ENCODE data around the gene CSNK1G3. TPM values are rescaled to one million over a fixed set of nuclear protein-coding genes. Genes with fewer than 3 reads are reported as not detected.

CSNK1G3 gene
- total RNA-seq, 2 donors from 2014 or later, result 56.2 to 58.5 TPM

GRCh38 chr5:123520677-123521247 is 8.8 kb downstream of the CSNK1G3 start:
- no peaks in the 10 kb centered on the region for H3K27me3 Mint-ChIP-seq (ENCODE audit: low read depth)
- no peak overlapping the region for H3K27ac Mint-ChIP-seq
- no peak for ATAC-seq (replicated peaks in 1 of 2)
- H3K36me3 Mint-ChIP-seq (ENCODE audit: insufficient read depth in 2 of 2), result peaks cover 0 to 3% of the 10 kb centered on the region in 2 donors
- H3K4me1 Mint-ChIP-seq (ENCODE audit: low read depth), result peaks cover 60% of the 10 kb centered on the region
- H3K4me3 Mint-ChIP-seq, result no peak overlapping the region
- no peak for DNase-seq
- H3K9me3 Mint-ChIP-seq, result no peaks in the 10 kb centered on the region

- Mint-ChIP-seq H3K9me3 (no peaks in the 10 kb centered on the region), H3K36me3 (ENCODE audit: insufficient read depth in 2 of 2) (no peaks in the 10 kb centered on the region), H3K27ac (no peak overlapping the region), H3K4me3 (no peak overlapping the region), H3K4me1 (ENCODE audit: low read depth) (peaks cover 58% of the 10 kb centered on the region), H3K27me3 (ENCODE audit: low read depth) (no peaks in the 10 kb centered on the region)
- ATAC-seq (replicated peaks in 1 of 2), result no peak
- DNase-seq, result no peak
Observed at GRCh38 chr5:123524146-123524545, 12.2 kb downstream of the CSNK1G3 start.

- DNase-seq (no peak), ATAC-seq (replicated peaks in 1 of 2) (no peak)
- no peak overlapping the region for H3K4me3 Mint-ChIP-seq
- H3K36me3 Mint-ChIP-seq (ENCODE audit: insufficient read depth in 2 of 2), result no peaks in the 10 kb centered on the region
- no peaks in the 10 kb centered on the region for H3K9me3 Mint-ChIP-seq
- no peaks in the 10 kb centered on the region for H3K27me3 Mint-ChIP-seq (ENCODE audit: low read depth)
- peaks cover 55% of the 10 kb centered on the region for H3K4me1 Mint-ChIP-seq (ENCODE audit: low read depth)
- H3K27ac Mint-ChIP-seq, result peak overlapping the region; percentile 61
Observed at GRCh38 chr5:123527190-123527589, 15.2 kb downstream of the CSNK1G3 start.

GRCh38 chr5:123528065-123528464 is 16.1 kb downstream of the CSNK1G3 start:
- Mint-ChIP-seq H3K36me3 (ENCODE audit: insufficient read depth in 2 of 2) (no peaks in the 10 kb centered on the region), H3K4me1 (ENCODE audit: low read depth) (peaks cover 55% of the 10 kb centered on the region), H3K27me3 (ENCODE audit: low read depth) (no peaks in the 10 kb centered on the region), H3K4me3 (no peak overlapping the region), H3K27ac (no peak overlapping the region), H3K9me3 (no peaks in the 10 kb centered on the region)
- DNase-seq (no peak), ATAC-seq (replicated peaks in 1 of 2) (no peak)

GRCh38 chr5:123528878-123529277 is 16.9 kb downstream of the CSNK1G3 start:
- Mint-ChIP-seq H3K4me1 (ENCODE audit: low read depth) (peaks cover 54% of the 10 kb centered on the region), H3K9me3 (no peaks in the 10 kb centered on the region), H3K27ac (no peak overlapping the region), H3K36me3 (ENCODE audit: insufficient read depth in 2 of 2) (no peaks in the 10 kb centered on the region), H3K4me3 (no peak overlapping the region), H3K27me3 (ENCODE audit: low read depth) (no peaks in the 10 kb centered on the region)
- ATAC-seq (replicated peaks in 1 of 2) (no peak), DNase-seq (no peak)

GRCh38 chr5:123530728-123531127 is 18.8 kb downstream of the CSNK1G3 start:
- Mint-ChIP-seq H3K27ac (no peak overlapping the region), H3K4me1 (ENCODE audit: low read depth) (peaks cover 44% of the 10 kb centered on the region), H3K4me3 (no peak overlapping the region), H3K36me3 (ENCODE audit: insufficient read depth in 2 of 2) (no peaks in the 10 kb centered on the region), H3K9me3 (no peaks in the 10 kb centered on the region), H3K27me3 (ENCODE audit: low read depth) (no peaks in the 10 kb centered on the region)
- no peak for ATAC-seq (replicated peaks in 1 of 2)
- no peak for DNase-seq

- H3K9me3 Mint-ChIP-seq, result no peaks in the 10 kb centered on the region
- no peak for DNase-seq
- no peaks in the 10 kb centered on the region for H3K27me3 Mint-ChIP-seq (ENCODE audit: low read depth)
- no peaks in the 10 kb centered on the region for H3K36me3 Mint-ChIP-seq (ENCODE audit: insufficient read depth in 2 of 2)
- H3K4me1 Mint-ChIP-seq (ENCODE audit: low read depth), result peaks cover 22% of the 10 kb centered on the region
- ATAC-seq (replicated peaks in 1 of 2), result no peak
- no peak overlapping the region for H3K4me3 Mint-ChIP-seq
- H3K27ac Mint-ChIP-seq, result no peak overlapping the region
Observed at GRCh38 chr5:123535648-123536047, 23.7 kb downstream of the CSNK1G3 start.

- no peak overlapping the region for H3K27ac Mint-ChIP-seq
- ATAC-seq (replicated peaks in 1 of 2) (no peak), DNase-seq (no peak)
- H3K27me3 Mint-ChIP-seq (ENCODE audit: low read depth), result no peaks in the 10 kb centered on the region
- no peak overlapping the region for H3K4me3 Mint-ChIP-seq
- peaks cover 28% of the 10 kb centered on the region for H3K4me1 Mint-ChIP-seq (ENCODE audit: low read depth)
- H3K36me3 Mint-ChIP-seq (ENCODE audit: insufficient read depth in 2 of 2), result no peaks in the 10 kb centered on the region
- H3K9me3 Mint-ChIP-seq, result no peaks in the 10 kb centered on the region
Observed at GRCh38 chr5:123537256-123537655, 25.3 kb downstream of the CSNK1G3 start.

GRCh38 chr5:123537845-123538244 is 25.9 kb downstream of the CSNK1G3 start:
- no peaks in the 10 kb centered on the region for H3K27me3 Mint-ChIP-seq (ENCODE audit: low read depth)
- no peaks in the 10 kb centered on the region for H3K9me3 Mint-ChIP-seq
- no peak overlapping the region for H3K27ac Mint-ChIP-seq
- DNase-seq (no peak), ATAC-seq (replicated peaks in 1 of 2) (no peak)
- no peaks in the 10 kb centered on the region for H3K36me3 Mint-ChIP-seq (ENCODE audit: insufficient read depth in 2 of 2)
- H3K4me3 Mint-ChIP-seq, result no peak overlapping the region
- H3K4me1 Mint-ChIP-seq (ENCODE audit: low read depth), result peaks cover 34% of the 10 kb centered on the region

- no peaks in the 10 kb centered on the region for H3K36me3 Mint-ChIP-seq (ENCODE audit: insufficient read depth in 2 of 2)
- no peaks in the 10 kb centered on the region for H3K27me3 Mint-ChIP-seq (ENCODE audit: low read depth)
- no peak overlapping the region for H3K27ac Mint-ChIP-seq
- H3K9me3 Mint-ChIP-seq, result no peaks in the 10 kb centered on the region
- H3K4me3 Mint-ChIP-seq, result no peak overlapping the region
- no peak for DNase-seq
- H3K4me1 Mint-ChIP-seq (ENCODE audit: low read depth), result peaks cover 44% of the 10 kb centered on the region
- no peak for ATAC-seq (replicated peaks in 1 of 2)
Observed at GRCh38 chr5:123538670-123539459, 26.9 kb downstream of the CSNK1G3 start.

- no peak overlapping the region for H3K4me3 Mint-ChIP-seq
- no peaks in the 10 kb centered on the region for H3K9me3 Mint-ChIP-seq
- peaks cover 49% of the 10 kb centered on the region for H3K4me1 Mint-ChIP-seq (ENCODE audit: low read depth)
- no peaks in the 10 kb centered on the region for H3K27me3 Mint-ChIP-seq (ENCODE audit: low read depth)
- H3K36me3 Mint-ChIP-seq (ENCODE audit: insufficient read depth in 2 of 2), result no peaks in the 10 kb centered on the region
- no peak overlapping the region for H3K27ac Mint-ChIP-seq
- ATAC-seq (replicated peaks in 1 of 2) (no peak), DNase-seq (no peak)
Observed at GRCh38 chr5:123540534-123540933, 28.6 kb downstream of the CSNK1G3 start.

- Mint-ChIP-seq H3K4me3 (no peak overlapping the region), H3K27ac (no peak overlapping the region), H3K27me3 (ENCODE audit: low read depth) (no peaks in the 10 kb centered on the region), H3K9me3 (no peaks in the 10 kb centered on the region), H3K36me3 (ENCODE audit: insufficient read depth in 2 of 2) (no peaks in the 10 kb centered on the region), H3K4me1 (ENCODE audit: low read depth) (peaks cover 53% of the 10 kb centered on the region)
- DNase-seq, result no peak
- peak; percentile 15 to 18 for ATAC-seq (replicated peaks in 1 of 2)
Observed at GRCh38 chr5:123543438-123543837, 31.5 kb downstream of the CSNK1G3 start.

GRCh38 chr5:123545506-123545905 is 33.5 kb downstream of the CSNK1G3 start:
- Mint-ChIP-seq H3K36me3 (ENCODE audit: insufficient read depth in 2 of 2) (peaks cover 0 to 3% of the 10 kb centered on the region in 2 donors), H3K9me3 (no peaks in the 10 kb centered on the region), H3K27me3 (ENCODE audit: low read depth) (no peaks in the 10 kb centered on the region), H3K4me3 (no peak overlapping the region), H3K4me1 (ENCODE audit: low read depth) (peaks cover 61% of the 10 kb centered on the region), H3K27ac (no peak overlapping the region)
- ATAC-seq (replicated peaks in 1 of 2) (no peak), DNase-seq (no peak)

- peaks cover 0 to 3% of the 10 kb centered on the region in 2 donors for H3K36me3 Mint-ChIP-seq (ENCODE audit: insufficient read depth in 2 of 2)
- no peak overlapping the region for H3K4me3 Mint-ChIP-seq
- no peaks in the 10 kb centered on the region for H3K9me3 Mint-ChIP-seq
- DNase-seq, result no peak
- ATAC-seq (replicated peaks in 1 of 2), result no peak
- no peaks in the 10 kb centered on the region for H3K27me3 Mint-ChIP-seq (ENCODE audit: low read depth)
- H3K27ac Mint-ChIP-seq, result no peak overlapping the region
- H3K4me1 Mint-ChIP-seq (ENCODE audit: low read depth), result peaks cover 52% of the 10 kb centered on the region
Observed at GRCh38 chr5:123546657-123547056, 34.7 kb downstream of the CSNK1G3 start.
